Ectodermal cell (in vitro differentiated cells): ENCODE results near the gene SPIN4. TPM values are rescaled to one million over a fixed set of nuclear protein-coding genes. Genes with fewer than 3 reads are reported as not detected.
A peak's percentile ranks its signal among the peaks of the same experiment; 100 is the strongest.
"Not testable (repeated sequence)": the region's sequence is repeated elsewhere in the genome, so short reads cannot be mapped to it uniquely, and the experiment has no call there.

ENCODE experiments used
- H3K27ac ChIP-seq: 2 replicates; pipeline ENCODE4 v1.7.0; 2013; ENCODE audit warnings: mild to moderate bottlenecking, low read depth, low read length; ENCODE audit not compliant: insufficient read depth, poor library complexity, severe bottlenecking
- H3K27me3 ChIP-seq: 2 replicates; pipeline ENCODE4 v1.7.0; 2013; ENCODE audit warnings: mild to moderate bottlenecking, low read length; ENCODE audit not compliant: insufficient read depth, control insufficient read depth, poor library complexity, severe bottlenecking
- H3K36me3 ChIP-seq: one replicate; pipeline ENCODE4 v1.7.0; 2013; ENCODE audit warnings: low read length; ENCODE audit not compliant: control insufficient read depth, insufficient read depth
- H3K4me1 ChIP-seq: one replicate; pipeline ENCODE4 v1.7.0; 2013; ENCODE audit warnings: low read length; ENCODE audit not compliant: control insufficient read depth, insufficient read depth
- H3K4me3 ChIP-seq: 2 replicates; pipeline ENCODE4 v1.7.0; 2013; ENCODE audit warnings: low read depth, low read length, control low read depth; ENCODE audit not compliant: insufficient read depth
- H3K9me3 ChIP-seq: 2 replicates; pipeline ENCODE4 v1.7.0; 2013; ENCODE audit warnings: mild to moderate bottlenecking, low read length, moderate library complexity; ENCODE audit not compliant: control insufficient read depth
- WGBS, 2 experiments: methylation state at CpG; one replicate each; pipeline ENCODE4 v1.1.7; 2013; ENCODE audit warnings: missing lambda C conversion rate in 2 of 2; 5-methylcytosine and 5-hydroxymethylcytosine counted together
- polyA plus RNA-seq, 4 experiments: library from polyadenylated mRNA; stranded (reverse); fragments of 50-300 nt; gene quantifications; one replicate each; pipeline ENCODE4 v1.2.3, GENCODE V29; 2013

The SPIN4 gene
- 15.8 TPM for polyA plus RNA-seq (2013, experiment 1 of 4)
- polyA plus RNA-seq (2013, experiment 2 of 4), result 16.7 TPM
- polyA plus RNA-seq (2013, experiment 3 of 4), result 12.7 TPM
- polyA plus RNA-seq (2013, experiment 4 of 4), result 13.1 TPM

GRCh38 chrX:63350941-63351616 is at the start of gene SPIN4:
Gene SPIN4, minus strand, starts transcription at chrX:63351332. Its CDS starts 513 bp downstream, at chrX:63350819.
- H3K27me3 ChIP-seq, result no peaks in the 10 kb centered on the region
- peak within 1 kb of the TSS; percentile 51 for H3K4me3 ChIP-seq
- H3K4me1 ChIP-seq, result no peaks in the 10 kb centered on the region
- 0% methylated on average over 58 of the region's 58 CpGs for WGBS, 2 experiments
- no peaks in the 10 kb centered on the region for H3K9me3 ChIP-seq
- H3K36me3 ChIP-seq, result no peaks in the 10 kb centered on the region
- H3K27ac ChIP-seq, result peak within 1 kb of the TSS; percentile 84

- Histone ChIP-seq H3K4me3 (no peak overlapping the region), H3K27ac (no peak overlapping the region), H3K36me3 (no peaks in the 10 kb centered on the region), H3K27me3 (no peaks in the 10 kb centered on the region), H3K9me3 (no peaks in the 10 kb centered on the region), H3K4me1 (no peaks in the 10 kb centered on the region)
Observed at GRCh38 chrX:63400340-63400739, 49.2 kb upstream of the SPIN4 start.

GRCh38 chrX:63394872-63395271 is 43.7 kb upstream of the SPIN4 start:
- Histone ChIP-seq H3K4me3 (no peak overlapping the region), H3K27me3 (no peaks in the 10 kb centered on the region)
- 49 to 52% methylated on average over 2 of the region's 2 CpGs for WGBS, 2 experiments

GRCh38 chrX:63393094-63393493 is 42.0 kb upstream of the SPIN4 start:
- WGBS, 2 experiments, result 96 to 98% methylated on average over 17 to 20 of the region's 24 CpGs
- not testable (repeated sequence) for H3K27ac ChIP-seq, H3K4me3 ChIP-seq, H3K27me3 ChIP-seq, H3K9me3 ChIP-seq, H3K36me3 ChIP-seq, H3K4me1 ChIP-seq

More at GRCh38 chrX:63394872-63395271, 43.7 kb upstream of the SPIN4 start:
- H3K9me3 ChIP-seq, result no peaks in the 10 kb centered on the region
- H3K36me3 ChIP-seq, result no peaks in the 10 kb centered on the region
- no peaks in the 10 kb centered on the region for H3K4me1 ChIP-seq
- no peak overlapping the region for H3K27ac ChIP-seq

GRCh38 chrX:63387411-63387810 is 36.3 kb upstream of the SPIN4 start:
- WGBS, 2 experiments, result 96 to 97% methylated on average over 3 of the region's 3 CpGs

GRCh38 chrX:63384263-63384662 is 33.1 kb upstream of the SPIN4 start:
- H3K9me3 ChIP-seq, H3K4me3 ChIP-seq, H3K4me1 ChIP-seq, H3K36me3 ChIP-seq, H3K27me3 ChIP-seq, H3K27ac ChIP-seq: not testable (repeated sequence)

More at GRCh38 chrX:63387411-63387810, 36.3 kb upstream of the SPIN4 start:
- H3K27me3 ChIP-seq, result no peaks in the 10 kb centered on the region
- no peaks in the 10 kb centered on the region for H3K36me3 ChIP-seq
- no peaks in the 10 kb centered on the region for H3K4me1 ChIP-seq
- H3K9me3 ChIP-seq, result no peaks in the 10 kb centered on the region
- H3K4me3 ChIP-seq, result no peak overlapping the region
- H3K27ac ChIP-seq, result no peak overlapping the region

GRCh38 chrX:63373012-63373411 is 21.9 kb upstream of the SPIN4 start:
- H3K4me1 ChIP-seq, H3K27ac ChIP-seq, H3K27me3 ChIP-seq, H3K9me3 ChIP-seq, H3K36me3 ChIP-seq, H3K4me3 ChIP-seq: not testable (repeated sequence)
- 83 to 100% methylated on average over 1 of the region's 3 CpGs for WGBS, 2 experiments

- H3K4me1 ChIP-seq, H3K4me3 ChIP-seq, H3K36me3 ChIP-seq, H3K27me3 ChIP-seq, H3K27ac ChIP-seq, H3K9me3 ChIP-seq: not testable (repeated sequence)
- WGBS, 2 experiments, result 86 to 91% methylated on average over 4 of the region's 5 CpGs
Observed at GRCh38 chrX:63367699-63368098, 16.6 kb upstream of the SPIN4 start.

GRCh38 chrX:63363788-63364187 is 12.7 kb upstream of the SPIN4 start:
- H3K4me1 ChIP-seq, result no peaks in the 10 kb centered on the region
- H3K4me3 ChIP-seq, result no peak overlapping the region
- WGBS, 2 experiments, result 89 to 100% methylated on average over 3 to 4 of the region's 4 CpGs
- no peak overlapping the region for H3K27ac ChIP-seq
- H3K36me3 ChIP-seq, result no peaks in the 10 kb centered on the region
- no peaks in the 10 kb centered on the region for H3K9me3 ChIP-seq
- H3K27me3 ChIP-seq, result no peaks in the 10 kb centered on the region

GRCh38 chrX:63361494-63361893 is 10.4 kb upstream of the SPIN4 start:
- no peaks in the 10 kb centered on the region for H3K36me3 ChIP-seq
- no peaks in the 10 kb centered on the region for H3K4me1 ChIP-seq
- H3K4me3 ChIP-seq, result no peak overlapping the region
- WGBS, 2 experiments, result 83 to 95% methylated on average over 1 to 2 of the region's 2 CpGs
- no peaks in the 10 kb centered on the region for H3K27me3 ChIP-seq
- no peak overlapping the region for H3K27ac ChIP-seq
- H3K9me3 ChIP-seq, result no peaks in the 10 kb centered on the region

- Histone ChIP-seq H3K36me3 (no peaks in the 10 kb centered on the region), H3K27ac (no peak overlapping the region), H3K9me3 (no peaks in the 10 kb centered on the region), H3K4me3 (no peak overlapping the region), H3K4me1 (no peaks in the 10 kb centered on the region), H3K27me3 (no peaks in the 10 kb centered on the region)
Observed at GRCh38 chrX:63354484-63354883, 3.4 kb upstream of the SPIN4 start.
